Left lung (tissue), 10 donors: ENCODE data around the gene CREB3L1. TPM values are rescaled to one million over a fixed set of nuclear protein-coding genes. Genes with fewer than 3 reads are reported as not detected.

ENCODE experiments used
- ATAC-seq: fragments of 200-7000 bp; cut with Tn5 transposase; one replicate; pipeline ENCODE4 v1.9.1; 2020; ENCODE audit warnings: moderate library complexity
- DNase-seq, 4 donors: peaks; one replicate each; pipeline ENCODE4 v3.0.0-alpha.2; 2013 to 2020
- H3K27ac ChIP-seq, 2 donors: fragments of 200-600 bp; sonication (generic) in 1 of 2; one replicate each; pipeline versions ENCODE4 v1.5.0 to v1.8.0; 2020 to 2021
- H3K27me3 ChIP-seq, 2 donors: fragments of 200-600 bp; sonication (generic) in 1 of 2; one replicate each; pipeline versions ENCODE4 v1.5.0 to v1.8.0; 2020 to 2021
- H3K36me3 ChIP-seq, 2 donors: fragments of 200-600 bp; sonication (generic) in 1 of 2; one replicate each; pipeline versions ENCODE4 v1.5.0 to v1.8.0; 2020 to 2021
- H3K4me1 ChIP-seq, 2 donors: fragments of 200-600 bp; one replicate each; pipeline ENCODE4 v1.8.0; 2021
- H3K4me3 ChIP-seq, 2 donors: fragments of 200-600 bp; sonication (generic) in 1 of 2; one replicate each; pipeline versions ENCODE4 v1.5.0 to v1.8.0; 2020 to 2021; ENCODE audit warnings: mild to moderate bottlenecking in 1 of 2
- H3K9me3 ChIP-seq, 2 donors: fragments of 200-600 bp; sonication (generic) in 1 of 2; one replicate each; pipeline versions ENCODE4 v1.5.0 to v1.8.0; 2020 to 2021
- intact Hi-C, 2 donors: fragments of 100-400 bp; cut with DNase I; formaldehyde crosslinking; loops; one replicate each; pipeline versions ENCODE4 v1.11.2 to v1.14.2; 2022
- polyA plus RNA-seq, 6 donors: library from polyadenylated mRNA; unstranded; fragments of 120-200 nt; gene quantifications; one replicate each; pipeline ENCODE4 v1.2.1, GENCODE V29; 2013; ENCODE audit not compliant: insufficient read length in 6 of 6
- total RNA-seq, 2 donors: library from RNA; stranded (reverse); fragmentation: NEBNext Ultra II Directional; extraction: Animal tissue kit (Norgen Biotek cat#: 25700); gene quantifications; one replicate each; pipeline ENCODE4 v1.2.1, GENCODE V29; 2021
- TF ChIP-seq, protein P1 (sequence below), 2 donors: fragments of 200-600 bp; sonication (generic) in 1 of 2; IDR thresholded peaks; one replicate each; pipeline versions ENCODE4 v1.5.0 to v1.8.0; 2021; ENCODE audit warnings: antibody characterized with exemption in 2 of 2
- donor health status: DM: no; HTN: yes; CAD: no.
- donor health status: DM: no; HTN: no; CAD: no.

The CREB3L1 gene
- total and polyA plus RNA-seq, 8 donors, result 16.2 to 59.3 (median 26.1) TPM

DNA sequence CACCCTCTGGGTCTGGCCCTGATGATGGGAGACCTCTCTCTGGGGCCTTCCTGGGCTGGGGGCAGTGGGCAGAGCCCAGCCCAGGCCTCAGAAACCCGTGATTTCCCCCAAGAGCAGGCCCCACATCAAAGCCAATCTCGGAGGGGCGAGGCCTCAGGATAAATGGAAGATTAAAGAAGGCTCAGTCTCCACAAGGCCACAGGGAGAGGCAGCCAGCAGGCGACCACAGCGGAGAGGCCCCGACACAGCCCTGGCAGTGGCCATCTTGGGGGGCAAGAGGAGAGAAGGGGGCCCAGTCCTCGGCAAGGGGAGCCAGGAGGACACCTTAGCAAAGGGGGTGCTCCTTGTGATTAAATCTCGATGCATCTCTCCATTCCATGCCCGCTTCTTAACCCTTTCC, 12.5 kb upstream of the CREB3L1 start:
- H3K27ac ChIP-seq, result no peak overlapping the region
- H3K27me3 ChIP-seq, result no peaks in the 10 kb centered on the region
- no peak overlapping the region for H3K4me3 ChIP-seq
- no peaks in the 10 kb centered on the region for H3K9me3 ChIP-seq
- ATAC-seq (no peak), DNase-seq (no peak)
- H3K4me1 ChIP-seq, result no peaks in the 10 kb centered on the region
- H3K36me3 ChIP-seq, result no peaks in the 10 kb centered on the region
- TF ChIP-seq, protein P1, sequence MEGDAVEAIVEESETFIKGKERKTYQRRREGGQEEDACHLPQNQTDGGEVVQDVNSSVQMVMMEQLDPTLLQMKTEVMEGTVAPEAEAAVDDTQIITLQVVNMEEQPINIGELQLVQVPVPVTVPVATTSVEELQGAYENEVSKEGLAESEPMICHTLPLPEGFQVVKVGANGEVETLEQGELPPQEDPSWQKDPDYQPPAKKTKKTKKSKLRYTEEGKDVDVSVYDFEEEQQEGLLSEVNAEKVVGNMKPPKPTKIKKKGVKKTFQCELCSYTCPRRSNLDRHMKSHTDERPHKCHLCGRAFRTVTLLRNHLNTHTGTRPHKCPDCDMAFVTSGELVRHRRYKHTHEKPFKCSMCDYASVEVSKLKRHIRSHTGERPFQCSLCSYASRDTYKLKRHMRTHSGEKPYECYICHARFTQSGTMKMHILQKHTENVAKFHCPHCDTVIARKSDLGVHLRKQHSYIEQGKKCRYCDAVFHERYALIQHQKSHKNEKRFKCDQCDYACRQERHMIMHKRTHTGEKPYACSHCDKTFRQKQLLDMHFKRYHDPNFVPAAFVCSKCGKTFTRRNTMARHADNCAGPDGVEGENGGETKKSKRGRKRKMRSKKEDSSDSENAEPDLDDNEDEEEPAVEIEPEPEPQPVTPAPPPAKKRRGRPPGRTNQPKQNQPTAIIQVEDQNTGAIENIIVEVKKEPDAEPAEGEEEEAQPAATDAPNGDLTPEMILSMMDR (IDR thresholded peaks at IDR 0.05), result no peak
- intact Hi-C loops, result no loop called here

DNA sequence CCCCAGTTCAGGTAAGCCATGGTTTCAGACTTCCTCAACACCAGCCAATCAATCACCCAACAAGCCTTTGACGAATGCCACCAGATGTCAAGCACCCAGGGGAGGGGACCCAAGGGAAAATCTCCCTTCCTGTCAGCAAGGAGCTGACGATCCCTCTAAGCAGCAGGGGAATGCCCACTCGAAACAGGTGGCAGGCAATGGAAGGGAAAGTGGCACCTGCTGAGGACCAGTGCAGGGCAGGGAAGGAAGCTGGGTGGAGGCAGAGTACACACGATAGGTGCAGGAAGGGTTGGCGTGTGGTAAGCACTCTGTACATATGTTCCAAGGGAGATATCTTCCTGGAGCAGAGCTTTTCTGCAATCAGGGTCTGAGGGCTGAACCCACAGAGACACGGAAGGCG, 11.7 kb upstream of the CREB3L1 start:
- intact Hi-C loops, result no loop called here
- DNase-seq (no peak), ATAC-seq (no peak)
- no peaks in the 10 kb centered on the region for H3K9me3 ChIP-seq
- TF ChIP-seq, protein P1 (IDR thresholded peaks at IDR 0.05), result no peak
- H3K27me3 ChIP-seq, result no peaks in the 10 kb centered on the region
- H3K27ac ChIP-seq, result no peak overlapping the region
- no peaks in the 10 kb centered on the region for H3K36me3 ChIP-seq
- no peak overlapping the region for H3K4me3 ChIP-seq
- no peaks in the 10 kb centered on the region for H3K4me1 ChIP-seq

- no peak for ATAC-seq
- Histone ChIP-seq H3K9me3 (no peaks in the 10 kb centered on the region), H3K4me1 (peaks cover 8 to 9% of the 10 kb centered on the region in 2 donors), H3K27me3 (no peaks in the 10 kb centered on the region), H3K4me3 (no peak overlapping the region), H3K36me3 (no peaks in the 10 kb centered on the region), H3K27ac (no peak overlapping the region)
- intact Hi-C loops, result no loop called here
- TF ChIP-seq, protein P1 (IDR thresholded peaks at IDR 0.05), result no peak
- no peak for DNase-seq
These were observed 9.5 kb upstream of the CREB3L1 start for GRCh38 chr11:46267930-46268329.

DNA sequence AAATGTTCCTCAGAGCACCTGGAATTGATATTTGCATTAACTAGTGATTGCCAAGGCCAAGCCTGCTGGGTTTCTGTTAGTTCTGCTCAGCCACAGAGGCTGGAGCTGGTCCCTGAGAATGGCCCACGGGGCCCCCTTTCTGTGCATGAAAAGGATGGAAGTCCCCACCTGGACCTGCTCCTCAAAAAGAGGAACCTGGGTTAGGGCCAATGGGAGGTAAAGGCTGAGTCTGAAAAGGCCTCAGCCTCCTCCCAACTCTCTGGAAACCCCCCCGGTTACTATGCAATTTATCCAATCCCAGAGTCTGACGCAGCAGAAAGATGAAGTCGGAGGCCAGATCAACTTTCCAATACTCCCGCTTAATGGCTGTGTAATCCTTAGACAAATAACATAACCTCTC, 6.8 kb upstream of the CREB3L1 start:
- TF ChIP-seq, protein P1 (IDR thresholded peaks at IDR 0.05), result no peak
- Histone ChIP-seq H3K9me3 (no peaks in the 10 kb centered on the region), H3K4me3 (no peak overlapping the region), H3K36me3 (no peaks in the 10 kb centered on the region), H3K27ac (no peak overlapping the region), H3K27me3 (peaks cover 0 to 5% of the 10 kb centered on the region in 2 donors), H3K4me1 (peaks cover 15 to 21% of the 10 kb centered on the region in 2 donors)
- DNase-seq, result no peak
- ATAC-seq, result no peak
- intact Hi-C loops, result no loop called here

GRCh38 chr11:46271407-46271806, 6.1 kb upstream of the CREB3L1 start:
- TF ChIP-seq, protein P1 (IDR thresholded peaks at IDR 0.05), result no peak
- no peaks in the 10 kb centered on the region for H3K9me3 ChIP-seq
- DNase-seq (no peak), ATAC-seq (no peak)
- no peak overlapping the region for H3K27ac ChIP-seq
- peaks cover 0 to 13% of the 10 kb centered on the region in 2 donors for H3K27me3 ChIP-seq
- intact Hi-C loops, result no loop called here
- H3K36me3 ChIP-seq, result no peaks in the 10 kb centered on the region
- peaks cover 15 to 24% of the 10 kb centered on the region in 2 donors for H3K4me1 ChIP-seq
- no peak overlapping the region for H3K4me3 ChIP-seq
